Stomach (tissue), 4 donors: ENCODE results near the gene RGS10.

ENCODE experiments used
- EP300 ChIP-seq: sonication (generic); formaldehyde crosslinking; IDR thresholded peaks from one replicate; pipeline ENCODE4 v1.6.1; 2017; ENCODE audit warnings: antibody characterized with exemption
- POLR2A ChIP-seq, 4 donors: fragments of 450-650 bp; IDR thresholded peaks; one replicate each; pipeline ENCODE4 v1.6.1; 2016; ENCODE audit warnings: antibody characterized with exemption in 4 of 4, control low read depth in 2 of 4, mild to moderate bottlenecking in 1 of 4, moderate library complexity in 1 of 4
- POLR2AphosphoS5 ChIP-seq, 3 donors: sonication (generic); formaldehyde crosslinking; IDR thresholded peaks; one replicate each; pipeline ENCODE4 v1.6.1; 2016; ENCODE audit warnings: antibody characterized with exemption in 3 of 3
- TF ChIP-seq, protein P1 (sequence below), 7 experiments: fragments of 450-650 bp in 4 of 7; fragments of 200-600 bp in 3 of 7; sonication (generic) in 3 of 7; IDR thresholded peaks; one replicate each; pipeline ENCODE4 v1.5.1; 2016 to 2019; ENCODE audit warnings: antibody characterized with exemption in 7 of 7, control low read depth in 2 of 7, mild to moderate bottlenecking in 1 of 7

DNA sequence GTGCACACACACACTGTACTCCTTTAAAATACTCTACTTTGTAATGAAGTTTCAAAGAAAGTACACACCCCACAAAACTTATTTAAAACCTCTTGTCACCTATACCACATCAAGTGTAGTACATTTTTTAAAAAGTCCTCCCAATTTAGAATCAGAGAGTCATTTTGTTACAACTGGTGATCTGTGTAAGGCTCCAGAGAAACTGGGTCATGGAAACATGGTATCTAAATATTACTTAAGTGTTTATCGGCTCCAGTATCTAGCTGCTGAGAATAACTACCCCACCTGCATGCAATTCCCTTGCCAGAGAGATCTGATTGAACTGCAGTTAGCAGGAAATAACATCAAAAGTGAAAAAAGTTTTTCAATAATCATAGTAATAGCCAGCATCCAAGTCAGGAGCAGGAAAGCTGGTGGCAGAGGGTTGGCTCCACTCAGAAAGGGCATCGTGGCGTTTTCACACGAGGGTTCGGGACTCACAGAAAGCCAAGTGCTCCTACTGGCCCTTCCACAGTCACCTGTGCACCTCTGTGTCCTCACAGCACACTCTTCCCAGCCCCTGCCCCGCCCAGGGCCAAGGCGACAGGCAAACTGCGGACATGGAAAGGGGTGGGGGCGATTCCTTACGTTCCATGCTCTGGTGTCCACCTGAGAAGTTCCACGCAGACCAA lies 6.5 kb downstream of the RGS10 start:
- TF ChIP-seq, protein P1, sequence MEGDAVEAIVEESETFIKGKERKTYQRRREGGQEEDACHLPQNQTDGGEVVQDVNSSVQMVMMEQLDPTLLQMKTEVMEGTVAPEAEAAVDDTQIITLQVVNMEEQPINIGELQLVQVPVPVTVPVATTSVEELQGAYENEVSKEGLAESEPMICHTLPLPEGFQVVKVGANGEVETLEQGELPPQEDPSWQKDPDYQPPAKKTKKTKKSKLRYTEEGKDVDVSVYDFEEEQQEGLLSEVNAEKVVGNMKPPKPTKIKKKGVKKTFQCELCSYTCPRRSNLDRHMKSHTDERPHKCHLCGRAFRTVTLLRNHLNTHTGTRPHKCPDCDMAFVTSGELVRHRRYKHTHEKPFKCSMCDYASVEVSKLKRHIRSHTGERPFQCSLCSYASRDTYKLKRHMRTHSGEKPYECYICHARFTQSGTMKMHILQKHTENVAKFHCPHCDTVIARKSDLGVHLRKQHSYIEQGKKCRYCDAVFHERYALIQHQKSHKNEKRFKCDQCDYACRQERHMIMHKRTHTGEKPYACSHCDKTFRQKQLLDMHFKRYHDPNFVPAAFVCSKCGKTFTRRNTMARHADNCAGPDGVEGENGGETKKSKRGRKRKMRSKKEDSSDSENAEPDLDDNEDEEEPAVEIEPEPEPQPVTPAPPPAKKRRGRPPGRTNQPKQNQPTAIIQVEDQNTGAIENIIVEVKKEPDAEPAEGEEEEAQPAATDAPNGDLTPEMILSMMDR (IDR thresholded peaks at IDR 0.05): no peak
- no peak for TF ChIP-seq POLR2AphosphoS5 (IDR thresholded peaks at IDR 0.05)
- TF ChIP-seq POLR2A (IDR thresholded peaks at IDR 0.05): no peak
- no peak for TF ChIP-seq EP300
